ENCODE measurements around the gene TRIM62. TPM values are rescaled to one million over a fixed set of nuclear protein-coding genes. Genes with fewer than 3 reads are reported as not detected.

The TRIM62 gene
- total and polyA plus RNA-seq, 7 donors: 4.0 to 14.2 (median 5.5) TPM

DNA sequence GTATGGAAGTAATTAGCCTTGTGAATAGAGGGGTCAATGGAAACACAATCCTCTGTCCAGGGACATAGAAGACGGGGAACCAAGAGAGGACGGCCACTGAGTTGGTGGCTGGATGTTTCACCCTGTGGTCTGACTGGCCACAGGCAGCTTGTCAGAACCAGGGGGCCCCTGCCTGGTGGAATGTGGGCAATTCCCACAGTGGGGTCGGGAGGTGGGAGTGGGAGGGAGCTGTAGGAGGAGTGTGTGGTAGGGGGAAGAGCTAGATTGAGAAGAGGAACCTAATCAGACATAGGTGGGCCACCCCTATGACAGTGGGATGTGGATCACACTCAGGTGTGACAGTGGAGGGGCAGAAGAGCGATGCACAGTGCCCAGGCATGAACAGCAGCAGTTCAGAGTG lies 31.3 kb downstream of the TRIM62 start:
- 88 to 99% (median 91%) methylated on average over 4 of the region's 4 CpGs for WGBS, 3 donors
- H3K4me3 ChIP-seq: no peak overlapping the region
- H3K27me3 ChIP-seq (ENCODE audit: insufficient read depth in 3 of 3, low read length in 2 of 3): peaks cover 0 to 3% (median 0%) of the 10 kb centered on the region in 3 donors
- no peak overlapping the region for H3K27ac ChIP-seq
- intact Hi-C loops (cut with DNase I): no loop called here
- no peaks in the 10 kb centered on the region for H3K9me3 ChIP-seq
- no peak for DNase-seq
- no peak for ATAC-seq
- H3K36me3 ChIP-seq (ENCODE audit: insufficient read depth in 1 of 2, low read depth in 1 of 2): peaks cover 0 to 28% of the 10 kb centered on the region in 2 donors
- TF ChIP-seq, protein P1, sequence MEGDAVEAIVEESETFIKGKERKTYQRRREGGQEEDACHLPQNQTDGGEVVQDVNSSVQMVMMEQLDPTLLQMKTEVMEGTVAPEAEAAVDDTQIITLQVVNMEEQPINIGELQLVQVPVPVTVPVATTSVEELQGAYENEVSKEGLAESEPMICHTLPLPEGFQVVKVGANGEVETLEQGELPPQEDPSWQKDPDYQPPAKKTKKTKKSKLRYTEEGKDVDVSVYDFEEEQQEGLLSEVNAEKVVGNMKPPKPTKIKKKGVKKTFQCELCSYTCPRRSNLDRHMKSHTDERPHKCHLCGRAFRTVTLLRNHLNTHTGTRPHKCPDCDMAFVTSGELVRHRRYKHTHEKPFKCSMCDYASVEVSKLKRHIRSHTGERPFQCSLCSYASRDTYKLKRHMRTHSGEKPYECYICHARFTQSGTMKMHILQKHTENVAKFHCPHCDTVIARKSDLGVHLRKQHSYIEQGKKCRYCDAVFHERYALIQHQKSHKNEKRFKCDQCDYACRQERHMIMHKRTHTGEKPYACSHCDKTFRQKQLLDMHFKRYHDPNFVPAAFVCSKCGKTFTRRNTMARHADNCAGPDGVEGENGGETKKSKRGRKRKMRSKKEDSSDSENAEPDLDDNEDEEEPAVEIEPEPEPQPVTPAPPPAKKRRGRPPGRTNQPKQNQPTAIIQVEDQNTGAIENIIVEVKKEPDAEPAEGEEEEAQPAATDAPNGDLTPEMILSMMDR (IDR thresholded peaks at IDR 0.05): no peak
- H3K4me1 ChIP-seq: peaks cover 3% of the 10 kb centered on the region

- 90 to 95% (median 93%) methylated on average over 7 of the region's 7 CpGs for WGBS, 3 donors
- Histone ChIP-seq H3K4me3 (no peak overlapping the region), H3K9me3 (no peaks in the 10 kb centered on the region), H3K36me3 (ENCODE audit: insufficient read depth in 1 of 2, low read depth in 1 of 2) (peaks cover 0 to 37% of the 10 kb centered on the region in 2 donors), H3K4me1 (peaks cover 3% of the 10 kb centered on the region), H3K27me3 (ENCODE audit: insufficient read depth in 3 of 3, low read length in 2 of 3) (peaks cover 0 to 3% (median 0%) of the 10 kb centered on the region in 3 donors), H3K27ac (no peak overlapping the region)
- DNase-seq (no peak), ATAC-seq (no peak)
- intact Hi-C loops (cut with DNase I): no loop called here
- TF ChIP-seq, protein P1 (IDR thresholded peaks at IDR 0.05): no peak
Observed at GRCh38 chr1:33149453-33150190, 32.2 kb downstream of the TRIM62 start.

GRCh38 chr1:33148615-33149014 lies 33.2 kb downstream of the TRIM62 start:
- Histone ChIP-seq H3K4me1 (no peaks in the 10 kb centered on the region), H3K27ac (no peak overlapping the region), H3K27me3 (ENCODE audit: insufficient read depth in 3 of 3, low read length in 2 of 3) (peaks cover 0 to 3% (median 0%) of the 10 kb centered on the region in 3 donors), H3K4me3 (no peak overlapping the region), H3K9me3 (no peaks in the 10 kb centered on the region), H3K36me3 (ENCODE audit: insufficient read depth in 1 of 2, low read depth in 1 of 2) (peaks cover 0 to 41% of the 10 kb centered on the region in 2 donors)
- 91 to 98% (median 96%) methylated on average over 3 of the region's 3 CpGs for WGBS, 3 donors
- TF ChIP-seq, protein P1 (IDR thresholded peaks at IDR 0.05): no peak
- ATAC-seq: no peak
- no peak for DNase-seq
- intact Hi-C loops (cut with DNase I): no loop called here

DNA sequence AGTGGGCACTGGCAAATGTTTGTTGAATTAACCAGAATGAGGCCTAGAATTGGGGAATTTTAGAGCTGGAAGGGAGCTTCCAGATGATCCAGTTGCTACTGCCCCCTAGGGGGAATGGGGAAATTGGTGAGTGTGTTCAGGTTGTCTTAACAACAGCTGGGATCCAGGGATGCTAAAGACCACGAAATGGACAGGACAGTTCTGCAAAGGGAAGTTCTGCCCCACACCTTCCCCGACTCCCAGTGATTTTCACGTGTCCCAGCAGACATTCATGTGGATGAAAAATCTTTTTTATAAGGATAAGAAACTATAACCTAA lies 33.9 kb downstream of the TRIM62 start:
- intact Hi-C loops (cut with DNase I): no loop called here
- ATAC-seq: no peak
- Histone ChIP-seq H3K9me3 (no peaks in the 10 kb centered on the region), H3K36me3 (ENCODE audit: insufficient read depth in 1 of 2, low read depth in 1 of 2) (peaks cover 0 to 41% of the 10 kb centered on the region in 2 donors), H3K27ac (no peak overlapping the region), H3K4me3 (no peak overlapping the region), H3K27me3 (ENCODE audit: insufficient read depth in 3 of 3, low read length in 2 of 3) (peaks cover 0 to 3% (median 0%) of the 10 kb centered on the region in 3 donors), H3K4me1 (no peaks in the 10 kb centered on the region)
- TF ChIP-seq, protein P1 (IDR thresholded peaks at IDR 0.05): no peak
- 80 to 96% (median 86%) methylated on average over 3 of the region's 3 CpGs for WGBS, 3 donors
- DNase-seq: no peak

Measured in psoas muscle (tissue), 8 donors.